GDM1 (cell line): ENCODE measurements around the gene CCDC80.
"Not testable (repeated sequence)": the region's sequence is repeated elsewhere in the genome, so short reads cannot be mapped to it uniquely, and the experiment has no call there.

Experiments
- DNase-seq: peaks from one replicate; lab custom pipeline; 2025; lab: John Stamatoyannopoulos, UW

Gene CCDC80

GRCh38 chr3:112587336-112587735, 53.6 kb downstream of the CCDC80 start:
- DNase-seq, result no peak

GRCh38 chr3:112585782-112586181, 55.2 kb downstream of the CCDC80 start:
- no peak for DNase-seq

- DNase-seq, result no peak
Measured at GRCh38 chr3:112583105-112583504, 57.8 kb downstream of the CCDC80 start.

GRCh38 chr3:112582244-112582874, 58.6 kb downstream of the CCDC80 start:
- DNase-seq, result peak; percentile 3

GRCh38 chr3:112579697-112580096, 61.2 kb downstream of the CCDC80 start:
- DNase-seq, result no peak

GRCh38 chr3:112579232-112579631, 61.7 kb downstream of the CCDC80 start:
- DNase-seq, result peak; percentile 34

- no peak for DNase-seq
Measured at GRCh38 chr3:112572701-112573100, 68.2 kb downstream of the CCDC80 start.

- DNase-seq, result peak; percentile 7
Measured at GRCh38 chr3:112569265-112569664, 71.7 kb downstream of the CCDC80 start.

GRCh38 chr3:112568642-112569041, 72.3 kb downstream of the CCDC80 start:
- no peak for DNase-seq

GRCh38 chr3:112564940-112565305, 76.0 kb downstream of the CCDC80 start:
- no peak for DNase-seq

- DNase-seq, result not testable (repeated sequence)
Measured at GRCh38 chr3:112564247-112564939, 76.5 kb downstream of the CCDC80 start.

- DNase-seq, result peak; percentile 96
Measured at GRCh38 chr3:112561734-112562529, 79.0 kb downstream of the CCDC80 start, which contains the start of the genes ATG3 and SLC35A5. ATG3 (minus strand) TSS chr3:112561962; CDS start chr3:112561528, 434 bp downstream. SLC35A5 (plus strand) TSS chr3:112562045; CDS start chr3:112563404, 1,359 bp downstream.

- DNase-seq, result no peak
Measured at GRCh38 chr3:112561484-112561733, 79.5 kb downstream of the CCDC80 start.

GRCh38 chr3:112560721-112561483, 80.0 kb downstream of the CCDC80 start:
- DNase-seq, result peak; percentile 58

- no peak for DNase-seq
Measured at GRCh38 chr3:112560307-112560706, 80.6 kb downstream of the CCDC80 start.

- no peak for DNase-seq
Measured at GRCh38 chr3:112557976-112558375, 83.0 kb downstream of the CCDC80 start.

GRCh38 chr3:112555535-112556170, 85.3 kb downstream of the CCDC80 start:
- no peak for DNase-seq

GRCh38 chr3:112550859-112551258, 90.1 kb downstream of the CCDC80 start:
- DNase-seq, result no peak
